Suprapubic skin (tissue), 4 donors: ENCODE measurements around the gene THRAP3. TPM values are rescaled to one million over a fixed set of nuclear protein-coding genes. Genes with fewer than 3 reads are reported as not detected.

Experiments used
- DNase-seq, 2 donors: peaks; one replicate each; pipeline ENCODE4 v3.0.0-alpha.2; 2019; ENCODE audit warnings: low spot score in 2 of 2
- H3K27ac ChIP-seq: fragments of 200-600 bp; sonication (generic); one replicate; pipeline ENCODE4 v1.5.1; 2019
- H3K27me3 ChIP-seq: fragments of 200-600 bp; sonication (generic); one replicate; pipeline ENCODE4 v1.5.1; 2019
- H3K36me3 ChIP-seq: fragments of 200-600 bp; sonication (generic); one replicate; pipeline ENCODE4 v1.5.1; 2019
- H3K4me1 ChIP-seq: fragments of 200-600 bp; sonication (generic); one replicate; pipeline ENCODE4 v1.5.1; 2019
- H3K4me3 ChIP-seq: fragments of 200-600 bp; sonication (generic); one replicate; pipeline ENCODE4 v1.5.1; 2019; ENCODE audit warnings: mild to moderate bottlenecking
- H3K9me3 ChIP-seq: fragments of 200-600 bp; sonication (generic); one replicate; pipeline ENCODE4 v1.5.1; 2019
- CTCF ChIP-seq, 2 donors: fragments of 200-600 bp in 1 of 2; fragments of 450-650 bp in 1 of 2; sonication (generic) in 1 of 2; IDR thresholded peaks; one replicate each; pipeline ENCODE4 v1.5.1; 2016 to 2019; ENCODE audit warnings: antibody characterized with exemption in 2 of 2, mild to moderate bottlenecking in 1 of 2, moderate library complexity in 1 of 2
- EP300 ChIP-seq: sonication (generic); formaldehyde crosslinking; IDR thresholded peaks from one replicate; pipeline ENCODE4 v1.6.1; 2017; ENCODE audit warnings: antibody characterized with exemption
- POLR2A ChIP-seq, 2 donors: fragments of 450-650 bp; IDR thresholded peaks; one replicate each; pipeline ENCODE4 v1.6.1; 2017; ENCODE audit warnings: antibody characterized with exemption in 2 of 2, mild to moderate bottlenecking in 2 of 2, moderate library complexity in 2 of 2
- POLR2AphosphoS5 ChIP-seq, 3 donors: sonication (generic); formaldehyde crosslinking; IDR thresholded peaks; one replicate each; pipeline ENCODE4 v1.6.1; 2017; ENCODE audit warnings: antibody characterized with exemption in 3 of 3
- WGBS: methylation state at CpG from one replicate; pipeline ENCODE4 v1.1.5; 2018; 5-methylcytosine and 5-hydroxymethylcytosine counted together
- total RNA-seq, 4 donors: library from RNA; depleted of rRNA; stranded (reverse); fragments of >200 nt; gene quantifications; one replicate each; pipeline ENCODE4 v1.1.0, GENCODE V29; 2016

THRAP3 gene
- total RNA-seq, 4 donors from 2014 or later = 73.3 to 93.3 (median 78.2) TPM

- Histone ChIP-seq H3K27ac (no peak overlapping the region), H3K4me1 (peaks cover 11% of the 10 kb centered on the region), H3K4me3 (no peak overlapping the region), H3K27me3 (no peaks in the 10 kb centered on the region), H3K9me3 (no peaks in the 10 kb centered on the region), H3K36me3 (peaks cover 62% of the 10 kb centered on the region)
- 58% methylated on average over 7 of the region's 10 CpGs for WGBS
- DNase-seq = no peak
- TF ChIP-seq CTCF (IDR thresholded peaks at IDR 0.05) (peak; percentile 17 to 41), POLR2AphosphoS5 (IDR thresholded peaks at IDR 0.05) (no peak)
Observed at GRCh38 chr1:36342426-36343185, 118.4 kb downstream of the THRAP3 start.

GRCh38 chr1:36343651-36344394 is 119.6 kb downstream of the THRAP3 start:
- Histone ChIP-seq H3K9me3 (no peaks in the 10 kb centered on the region), H3K36me3 (peaks cover 72% of the 10 kb centered on the region), H3K27ac (no peak overlapping the region), H3K4me3 (no peak overlapping the region), H3K4me1 (peaks cover 11% of the 10 kb centered on the region), H3K27me3 (no peaks in the 10 kb centered on the region)
- TF ChIP-seq POLR2A (IDR thresholded peaks at IDR 0.05) = no peak
- TF ChIP-seq CTCF (IDR thresholded peaks at IDR 0.05) = no peak
- no peak for TF ChIP-seq EP300
- no peak for TF ChIP-seq POLR2AphosphoS5 (IDR thresholded peaks at IDR 0.05)
- 94% methylated on average over 3 of the region's 24 CpGs for WGBS
- DNase-seq = no peak

- TF ChIP-seq CTCF (IDR thresholded peaks at IDR 0.05) (no peak), POLR2AphosphoS5 (IDR thresholded peaks at IDR 0.05) (no peak), EP300 (no peak), POLR2A (IDR thresholded peaks at IDR 0.05) (no peak)
- no peaks in the 10 kb centered on the region for H3K27me3 ChIP-seq
- H3K27ac ChIP-seq = no peak overlapping the region
- H3K36me3 ChIP-seq = peaks cover 72% of the 10 kb centered on the region
- 96% methylated on average over 4 of the region's 8 CpGs for WGBS
- no peak overlapping the region for H3K4me3 ChIP-seq
- peaks cover 12% of the 10 kb centered on the region for H3K4me1 ChIP-seq
- no peak for DNase-seq
- H3K9me3 ChIP-seq = no peaks in the 10 kb centered on the region
Observed at GRCh38 chr1:36344395-36344680, 120.1 kb downstream of the THRAP3 start.

- peaks cover 64% of the 10 kb centered on the region for H3K36me3 ChIP-seq
- DNase-seq = no peak
- no peak overlapping the region for H3K4me3 ChIP-seq
- TF ChIP-seq POLR2A (IDR thresholded peaks at IDR 0.05) (no peak), POLR2AphosphoS5 (IDR thresholded peaks at IDR 0.05) (no peak), EP300 (no peak), CTCF (IDR thresholded peaks at IDR 0.05) (no peak)
- no peak overlapping the region for H3K27ac ChIP-seq
- 91% methylated on average over 4 of the region's 7 CpGs for WGBS
- no peaks in the 10 kb centered on the region for H3K27me3 ChIP-seq
- H3K9me3 ChIP-seq = no peaks in the 10 kb centered on the region
- H3K4me1 ChIP-seq = peaks cover 22% of the 10 kb centered on the region
Observed at GRCh38 chr1:36345353-36345752, 121.1 kb downstream of the THRAP3 start.

GRCh38 chr1:36346741-36347370 is 122.6 kb downstream of the THRAP3 start:
- H3K27me3 ChIP-seq = no peaks in the 10 kb centered on the region
- TF ChIP-seq POLR2A (IDR thresholded peaks at IDR 0.05) = no peak
- DNase-seq = no peak
- peaks cover 49% of the 10 kb centered on the region for H3K36me3 ChIP-seq
- peaks cover 37% of the 10 kb centered on the region for H3K4me1 ChIP-seq
- no peak overlapping the region for H3K27ac ChIP-seq
- 83% methylated on average over 4 of the region's 8 CpGs for WGBS
- H3K9me3 ChIP-seq = no peaks in the 10 kb centered on the region
- H3K4me3 ChIP-seq = no peak overlapping the region
